ENCODE results near the gene GRID1.

GRCh38 chr10:86403183-86403797, 36.7 kb upstream of the GRID1 start:
- TF ChIP-seq CTCF (IDR thresholded peaks at IDR 0.05) (no peak), POLR2A (IDR thresholded peaks at IDR 0.05) (no peak), POLR2AphosphoS5 (IDR thresholded peaks at IDR 0.05) (no peak)
